Measurements from ENCODE around the gene TMEM184B. TPM values are rescaled to one million over a fixed set of nuclear protein-coding genes. Genes with fewer than 3 reads are reported as not detected.

The TMEM184B gene
- total RNA-seq, 2 donors from 2014 or later: 55.4 to 57.6 TPM

DNA sequence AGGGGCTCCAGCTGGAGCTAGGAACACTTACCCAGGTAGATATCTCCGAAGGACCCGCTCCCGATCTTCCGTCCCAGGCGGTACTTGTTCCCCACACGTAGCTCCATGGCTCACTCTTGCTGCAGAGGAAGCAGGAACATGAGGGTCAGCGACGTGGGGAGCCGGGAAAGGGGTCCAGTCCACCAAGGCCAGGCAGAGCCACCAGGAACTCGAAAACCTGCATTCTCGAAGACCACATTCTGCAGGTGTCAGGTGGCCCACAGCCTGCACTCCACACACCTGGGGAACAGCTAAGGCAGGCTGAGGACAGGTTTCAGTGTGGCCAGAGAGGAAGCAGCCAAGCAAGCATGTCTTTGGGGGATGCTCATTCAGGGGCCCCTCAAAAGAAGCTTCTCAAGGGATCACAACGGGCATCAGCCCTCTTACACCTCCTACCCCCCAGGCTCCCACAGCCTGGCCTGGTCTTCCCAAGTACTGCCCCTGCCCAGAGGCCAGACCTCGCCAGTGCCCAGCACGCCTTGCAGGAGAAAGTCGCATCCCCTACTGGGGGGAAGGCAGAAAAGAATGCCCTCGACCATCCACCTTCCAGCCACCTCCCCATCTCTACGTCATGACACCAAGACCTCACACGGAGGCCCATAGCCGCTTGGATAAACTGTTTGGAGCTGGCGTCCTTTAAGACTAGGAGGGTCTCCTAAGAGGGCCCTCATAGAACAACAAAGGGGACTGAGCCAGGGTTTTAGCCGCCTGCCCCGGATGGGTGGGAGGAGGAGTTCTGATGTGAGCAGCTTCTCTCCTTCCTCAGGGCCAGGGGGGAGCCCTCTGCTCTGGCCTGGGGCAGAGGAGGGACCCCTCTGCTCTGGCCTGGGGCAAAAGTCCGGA lies 41.5 kb upstream of the TMEM184B start:
- peaks cover 45% of the 10 kb centered on the region for H3K4me1 Mint-ChIP-seq
- H3K36me3 ChIP-seq (ENCODE audit: control insufficient read depth, insufficient read depth, low read length): peaks cover 43% of the 10 kb centered on the region
- H3K4me1 ChIP-seq (ENCODE audit: control insufficient read depth, insufficient read depth, low read length): peaks cover 23% of the 10 kb centered on the region
- H3K4me3 Mint-ChIP-seq: peak overlapping the region; percentile 96
- WGBS, 2 experiments (ENCODE audit: insufficient coverage in 1 of 2, insufficient read length in 1 of 2): 83 to 89% methylated on average over 6 to 23 of the region's 23 CpGs
- no peaks in the 10 kb centered on the region for H3K9me3 Mint-ChIP-seq
- peak overlapping the region; percentile 100 for H3K4me3 ChIP-seq (ENCODE audit: low read length)
- DNase-seq: no peak
- TF ChIP-seq, protein P1, sequence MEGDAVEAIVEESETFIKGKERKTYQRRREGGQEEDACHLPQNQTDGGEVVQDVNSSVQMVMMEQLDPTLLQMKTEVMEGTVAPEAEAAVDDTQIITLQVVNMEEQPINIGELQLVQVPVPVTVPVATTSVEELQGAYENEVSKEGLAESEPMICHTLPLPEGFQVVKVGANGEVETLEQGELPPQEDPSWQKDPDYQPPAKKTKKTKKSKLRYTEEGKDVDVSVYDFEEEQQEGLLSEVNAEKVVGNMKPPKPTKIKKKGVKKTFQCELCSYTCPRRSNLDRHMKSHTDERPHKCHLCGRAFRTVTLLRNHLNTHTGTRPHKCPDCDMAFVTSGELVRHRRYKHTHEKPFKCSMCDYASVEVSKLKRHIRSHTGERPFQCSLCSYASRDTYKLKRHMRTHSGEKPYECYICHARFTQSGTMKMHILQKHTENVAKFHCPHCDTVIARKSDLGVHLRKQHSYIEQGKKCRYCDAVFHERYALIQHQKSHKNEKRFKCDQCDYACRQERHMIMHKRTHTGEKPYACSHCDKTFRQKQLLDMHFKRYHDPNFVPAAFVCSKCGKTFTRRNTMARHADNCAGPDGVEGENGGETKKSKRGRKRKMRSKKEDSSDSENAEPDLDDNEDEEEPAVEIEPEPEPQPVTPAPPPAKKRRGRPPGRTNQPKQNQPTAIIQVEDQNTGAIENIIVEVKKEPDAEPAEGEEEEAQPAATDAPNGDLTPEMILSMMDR (conservative IDR thresholded peaks at IDR 0.05): no peak
- peaks cover 38% of the 10 kb centered on the region for H3K36me3 Mint-ChIP-seq (ENCODE audit: low read depth)
- H3K27me3 ChIP-seq (ENCODE audit: control insufficient read depth, insufficient read depth, low read length, poor library complexity, severe bottlenecking): no peaks in the 10 kb centered on the region
- peak overlapping the region; percentile 64 for H3K27ac ChIP-seq (ENCODE audit: low read depth, low read length)
- no peaks in the 10 kb centered on the region for H3K9me3 ChIP-seq (ENCODE audit: control insufficient read depth, low read length)
- H3K27ac Mint-ChIP-seq: peak overlapping the region; percentile 98
- peak overlapping the region; percentile 96 for H3K9ac ChIP-seq (ENCODE audit: extremely low read depth, low read length, poor library complexity, severe bottlenecking)
- H3K27me3 Mint-ChIP-seq (ENCODE audit: insufficient read depth): no peaks in the 10 kb centered on the region

DNA sequence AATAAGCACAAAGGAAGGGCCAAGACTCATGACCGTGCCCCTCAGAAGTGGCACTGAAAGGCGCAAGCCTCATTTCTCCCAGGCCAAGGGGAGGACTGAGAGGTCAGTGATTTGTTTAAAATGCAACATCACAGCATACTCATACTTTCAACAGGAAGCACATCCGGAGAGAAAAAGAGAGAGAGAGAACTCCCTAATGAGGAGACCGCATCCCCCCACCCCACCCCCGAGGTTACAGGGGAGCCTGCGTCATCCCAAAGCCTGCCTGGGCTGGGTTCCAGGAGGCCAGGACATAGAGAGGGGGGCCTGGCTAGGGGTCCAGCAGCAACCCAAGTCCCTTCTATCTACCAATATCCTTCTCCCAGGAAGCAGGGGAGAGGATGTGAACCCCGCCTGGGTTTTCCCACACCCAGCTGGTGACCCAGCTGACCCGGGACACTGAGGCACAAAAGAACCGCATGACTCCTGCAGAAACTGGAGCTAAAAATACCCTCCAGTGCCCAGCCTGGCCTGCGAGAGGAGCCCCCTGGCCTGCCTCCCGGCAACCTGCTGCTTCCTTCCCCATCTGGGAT lies 40.7 kb upstream of the TMEM184B start:
- Mint-ChIP-seq H3K27ac (peak overlapping the region; percentile 98), H3K4me3 (peak overlapping the region; percentile 96), H3K9me3 (no peaks in the 10 kb centered on the region), H3K36me3 (ENCODE audit: low read depth) (peaks cover 45% of the 10 kb centered on the region), H3K4me1 (peaks cover 39% of the 10 kb centered on the region), H3K27me3 (ENCODE audit: insufficient read depth) (no peaks in the 10 kb centered on the region)
- 89 to 95% methylated on average over 3 to 8 of the region's 11 CpGs for WGBS, 2 experiments (ENCODE audit: insufficient coverage in 1 of 2, insufficient read length in 1 of 2)
- Histone ChIP-seq H3K27ac (ENCODE audit: low read depth, low read length) (peak overlapping the region; percentile 64), H3K36me3 (ENCODE audit: control insufficient read depth, insufficient read depth, low read length) (peaks cover 50% of the 10 kb centered on the region), H3K9me3 (ENCODE audit: control insufficient read depth, low read length) (no peaks in the 10 kb centered on the region), H3K4me1 (ENCODE audit: control insufficient read depth, insufficient read depth, low read length) (peaks cover 22% of the 10 kb centered on the region), H3K4me3 (ENCODE audit: low read length) (peak overlapping the region; percentile 100), H3K27me3 (ENCODE audit: control insufficient read depth, insufficient read depth, low read length, poor library complexity, severe bottlenecking) (no peaks in the 10 kb centered on the region), H3K9ac (ENCODE audit: extremely low read depth, low read length, poor library complexity, severe bottlenecking) (no peak overlapping the region)
- DNase-seq: no peak
- TF ChIP-seq, protein P1 (conservative IDR thresholded peaks at IDR 0.05): no peak

DNA sequence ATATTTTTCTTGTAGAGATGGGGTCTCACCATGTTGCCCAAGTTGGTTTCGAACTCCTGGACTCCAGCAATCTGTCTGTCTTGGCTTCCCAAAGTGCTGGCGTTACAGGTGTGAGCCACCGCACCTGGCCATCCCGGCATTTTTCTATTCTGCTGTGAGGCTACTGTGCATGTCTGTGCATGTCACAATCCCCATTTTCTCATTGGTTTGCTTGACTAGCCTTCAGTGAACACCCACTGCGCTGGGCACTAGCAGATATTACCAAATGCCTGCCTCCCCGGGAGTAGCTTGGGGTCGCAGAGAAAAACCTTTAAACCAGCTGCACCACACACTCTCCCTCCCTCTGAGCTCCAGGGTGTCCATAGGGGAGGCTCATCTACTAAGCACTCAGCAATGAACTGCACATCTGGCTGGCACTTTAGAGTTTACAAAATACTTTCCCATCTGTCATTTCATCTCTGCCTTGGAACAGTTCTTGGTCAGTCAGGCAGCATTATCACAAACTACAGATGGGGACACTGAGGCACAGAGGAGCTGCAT lies 39.5 kb upstream of the TMEM184B start:
- peaks cover 14% of the 10 kb centered on the region for H3K4me1 ChIP-seq (ENCODE audit: control insufficient read depth, insufficient read depth, low read length)
- TF ChIP-seq, protein P1 (conservative IDR thresholded peaks at IDR 0.05): no peak
- Mint-ChIP-seq H3K4me1 (peaks cover 29% of the 10 kb centered on the region), H3K27me3 (ENCODE audit: insufficient read depth) (no peaks in the 10 kb centered on the region), H3K27ac (peak overlapping the region; percentile 69), H3K9me3 (no peaks in the 10 kb centered on the region), H3K4me3 (no peak overlapping the region), H3K36me3 (ENCODE audit: low read depth) (peaks cover 47% of the 10 kb centered on the region)
- H3K9me3 ChIP-seq (ENCODE audit: control insufficient read depth, low read length): no peaks in the 10 kb centered on the region
- 94 to 99% methylated on average over 7 of the region's 7 CpGs for WGBS, 2 experiments (ENCODE audit: insufficient coverage in 1 of 2, insufficient read length in 1 of 2)
- H3K9ac ChIP-seq (ENCODE audit: extremely low read depth, low read length, poor library complexity, severe bottlenecking): no peak overlapping the region
- no peak for DNase-seq
- peaks cover 57% of the 10 kb centered on the region for H3K36me3 ChIP-seq (ENCODE audit: control insufficient read depth, insufficient read depth, low read length)
- no peak overlapping the region for H3K4me3 ChIP-seq (ENCODE audit: low read length)
- no peaks in the 10 kb centered on the region for H3K27me3 ChIP-seq (ENCODE audit: control insufficient read depth, insufficient read depth, low read length, poor library complexity, severe bottlenecking)
- no peak overlapping the region for H3K27ac ChIP-seq (ENCODE audit: low read depth, low read length)
